ENCODE results near the gene SEC24A.
"Not testable (repeated sequence)": the region's sequence is repeated elsewhere in the genome, so short reads cannot be mapped to it uniquely, and the experiment has no call there.

Gene SEC24A

DNA sequence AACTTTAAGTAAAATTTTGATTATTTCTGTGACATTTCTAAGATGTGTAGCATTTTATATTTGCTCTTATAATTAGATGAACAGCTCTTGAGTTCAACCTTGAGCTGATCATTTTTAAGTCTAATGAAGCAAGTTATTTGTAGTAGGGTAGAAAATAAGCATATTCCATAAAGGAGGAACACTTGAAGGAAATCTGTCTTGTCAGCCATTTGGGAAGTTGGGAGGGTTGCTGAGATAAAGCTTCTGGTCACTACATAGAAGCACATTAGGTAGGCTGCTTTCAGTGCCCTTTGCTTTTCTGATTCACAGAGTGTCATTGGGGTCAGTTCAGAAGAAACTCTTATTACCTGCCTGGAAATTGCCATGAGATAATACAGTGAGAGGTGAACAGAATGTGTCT lies 44.1 kb downstream of the SEC24A start:
- Histone ChIP-seq H3K9me3 (ENCODE audit: control insufficient read depth in 2 of 2, low read length in 2 of 2) (no peaks in the 10 kb centered on the region), H3K36me3 (ENCODE audit: control insufficient read depth in 2 of 2, insufficient read depth in 2 of 2, low read length in 2 of 2) (peaks cover 20 to 30% of the 10 kb centered on the region in 2 donors), H3K27me3 (ENCODE audit: control insufficient read depth in 1 of 2, insufficient read depth in 2 of 2, low read length in 2 of 2) (no peaks in the 10 kb centered on the region), H3K27ac (ENCODE audit: low read length) (no peak overlapping the region), H3K4me3 (ENCODE audit: low read length in 2 of 2) (no peak overlapping the region), H3K4me1 (ENCODE audit: control insufficient read depth, insufficient read depth, low read length) (no peaks in the 10 kb centered on the region), H3K9ac (ENCODE audit: low read length in 2 of 2) (no peak overlapping the region)

DNA sequence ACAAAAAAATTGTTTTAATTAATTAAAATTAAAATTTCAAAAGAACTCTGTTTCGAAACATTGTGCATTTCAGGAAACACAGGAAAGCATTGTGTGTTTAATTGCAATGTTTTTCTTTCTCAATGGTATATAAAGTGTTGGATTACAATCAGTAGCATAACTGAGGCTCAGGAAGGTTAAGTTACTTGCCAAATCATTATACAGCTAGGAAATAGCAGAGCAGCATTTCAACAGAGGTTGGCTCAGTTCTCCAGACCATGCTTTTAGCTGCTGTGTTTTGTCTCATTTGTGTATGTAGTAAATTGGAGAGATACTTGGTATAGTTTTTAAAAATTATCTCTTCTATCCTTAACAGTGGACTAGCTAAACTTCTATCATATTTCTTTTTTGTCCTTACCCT lies 59.7 kb downstream of the SEC24A start:
- peaks cover 18 to 21% of the 10 kb centered on the region in 2 donors for H3K36me3 ChIP-seq (ENCODE audit: control insufficient read depth in 2 of 2, insufficient read depth in 2 of 2, low read length in 2 of 2)

DNA sequence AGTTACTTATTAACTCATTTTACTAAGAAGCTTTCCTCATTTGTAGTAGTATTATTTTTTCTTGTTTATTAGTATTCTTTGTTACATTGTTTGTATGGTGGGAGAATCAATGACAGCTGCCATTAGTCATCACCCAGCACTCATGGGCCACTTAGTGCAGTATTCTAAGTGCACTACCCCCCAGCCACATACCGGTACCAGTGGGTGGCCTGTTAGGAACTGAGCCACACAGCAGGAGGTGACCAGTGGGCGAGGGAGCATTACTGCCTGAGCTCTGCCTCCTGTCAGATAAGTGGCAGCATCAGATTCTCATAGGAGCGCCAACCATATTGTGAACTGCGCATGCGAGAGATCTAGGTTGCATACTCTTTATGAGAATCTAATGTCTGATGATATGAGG lies 65.5 kb downstream of the SEC24A start:
- Histone ChIP-seq H3K4me3 (ENCODE audit: low read length in 2 of 2) (no peak overlapping the region), H3K4me1 (ENCODE audit: control insufficient read depth, insufficient read depth, low read length) (no peaks in the 10 kb centered on the region), H3K27ac (ENCODE audit: low read length) (no peak overlapping the region), H3K9me3 (ENCODE audit: control insufficient read depth in 2 of 2, low read length in 2 of 2) (no peaks in the 10 kb centered on the region), H3K36me3 (ENCODE audit: control insufficient read depth in 2 of 2, insufficient read depth in 2 of 2, low read length in 2 of 2) (peaks cover 16 to 25% of the 10 kb centered on the region in 2 donors), H3K9ac (ENCODE audit: low read length in 2 of 2) (no peak overlapping the region), H3K27me3 (ENCODE audit: control insufficient read depth in 1 of 2, insufficient read depth in 2 of 2, low read length in 2 of 2) (no peaks in the 10 kb centered on the region)

More for the DNA sequence above, 59.7 kb downstream of the SEC24A start:
- H3K27me3 ChIP-seq (ENCODE audit: control insufficient read depth in 1 of 2, insufficient read depth in 2 of 2, low read length in 2 of 2) = no peaks in the 10 kb centered on the region
- no peaks in the 10 kb centered on the region for H3K4me1 ChIP-seq (ENCODE audit: control insufficient read depth, insufficient read depth, low read length)
- H3K4me3 ChIP-seq (ENCODE audit: low read length in 2 of 2) = no peak overlapping the region
- H3K9me3 ChIP-seq (ENCODE audit: control insufficient read depth in 2 of 2, low read length in 2 of 2) = no peaks in the 10 kb centered on the region
- H3K9ac ChIP-seq (ENCODE audit: low read length in 2 of 2) = no peak overlapping the region
- H3K27ac ChIP-seq (ENCODE audit: low read length) = no peak overlapping the region

DNA sequence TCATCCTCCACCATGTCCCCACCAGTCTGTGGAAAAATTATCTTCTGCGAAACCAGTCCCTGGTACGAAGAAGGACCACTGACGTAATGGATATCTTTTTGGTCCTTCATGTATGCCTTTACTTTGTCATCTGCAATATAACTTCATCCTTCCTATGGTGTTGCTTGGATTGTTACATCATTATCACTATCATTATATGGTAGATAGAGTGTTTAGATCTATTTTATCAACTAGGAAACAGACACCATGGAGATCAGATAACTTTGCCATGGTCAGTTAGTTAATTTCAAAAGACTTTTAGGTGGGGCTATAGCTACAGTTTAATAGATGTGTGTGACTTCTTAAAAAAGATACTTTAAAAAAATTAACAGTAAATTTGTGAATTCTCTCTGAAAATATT lies 66.0 kb downstream of the SEC24A start:
- peaks cover 13 to 25% of the 10 kb centered on the region in 2 donors for H3K36me3 ChIP-seq (ENCODE audit: control insufficient read depth in 2 of 2, insufficient read depth in 2 of 2, low read length in 2 of 2)
- H3K4me1 ChIP-seq (ENCODE audit: control insufficient read depth, insufficient read depth, low read length) = no peaks in the 10 kb centered on the region
- H3K27me3 ChIP-seq (ENCODE audit: control insufficient read depth in 1 of 2, insufficient read depth in 2 of 2, low read length in 2 of 2) = no peaks in the 10 kb centered on the region
- H3K9me3 ChIP-seq (ENCODE audit: control insufficient read depth in 2 of 2, low read length in 2 of 2) = no peaks in the 10 kb centered on the region
- H3K4me3 ChIP-seq (ENCODE audit: low read length in 2 of 2) = no peak overlapping the region
- H3K27ac ChIP-seq (ENCODE audit: low read length) = no peak overlapping the region
- H3K9ac ChIP-seq (ENCODE audit: low read length in 2 of 2) = no peak overlapping the region

DNA sequence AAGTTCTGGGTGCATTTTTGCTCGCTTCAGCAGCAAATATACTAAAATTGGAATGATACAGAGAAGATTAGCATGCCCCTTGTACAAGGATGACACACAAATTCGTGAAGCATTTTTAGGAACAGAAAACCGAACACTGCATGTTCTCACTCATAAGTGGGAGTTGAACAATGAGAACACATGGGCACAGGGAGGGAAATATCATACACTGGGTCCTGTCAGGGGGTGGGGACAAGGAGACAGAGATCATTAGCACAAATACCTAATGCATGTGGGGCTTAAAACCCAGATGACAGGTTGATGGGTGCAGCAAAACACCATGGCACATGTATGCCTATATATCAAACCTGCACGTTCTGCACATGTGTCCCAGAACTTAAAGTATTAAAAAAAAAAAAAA lies 66.9 kb downstream of the SEC24A start:
- H3K4me1 ChIP-seq (ENCODE audit: control insufficient read depth, insufficient read depth, low read length); H3K9ac ChIP-seq (ENCODE audit: low read length in 2 of 2); H3K27me3 ChIP-seq (ENCODE audit: control insufficient read depth in 1 of 2, insufficient read depth in 2 of 2, low read length in 2 of 2); H3K4me3 ChIP-seq (ENCODE audit: low read length in 2 of 2); H3K9me3 ChIP-seq (ENCODE audit: control insufficient read depth in 2 of 2, low read length in 2 of 2); H3K27ac ChIP-seq (ENCODE audit: low read length): not testable (repeated sequence)
- peaks cover 16 to 29% of the 10 kb centered on the region in 2 donors for H3K36me3 ChIP-seq (ENCODE audit: control insufficient read depth in 2 of 2, insufficient read depth in 2 of 2, low read length in 2 of 2)

DNA sequence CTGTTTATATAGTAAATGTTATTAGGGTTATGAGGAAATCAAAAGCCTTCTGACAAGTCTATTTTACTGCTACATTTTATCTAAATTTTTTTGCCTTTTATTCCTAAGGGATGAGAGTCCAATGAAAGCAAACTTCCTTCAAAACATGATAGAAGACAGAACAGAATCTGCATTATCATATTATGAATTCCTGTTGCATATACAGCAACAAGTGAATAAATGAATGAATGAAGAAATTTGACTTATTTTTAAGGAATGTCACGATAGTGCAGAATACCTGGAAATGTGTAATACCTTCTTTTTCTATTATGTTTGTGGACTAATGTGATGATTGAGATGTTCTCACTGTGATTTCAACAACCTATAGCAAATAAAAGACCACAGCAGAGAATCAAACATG lies 76.3 kb downstream of the SEC24A start:
- H3K27ac ChIP-seq (ENCODE audit: low read length) = no peak overlapping the region
- no peak overlapping the region for H3K4me3 ChIP-seq (ENCODE audit: low read length in 2 of 2)
- H3K9me3 ChIP-seq (ENCODE audit: control insufficient read depth in 2 of 2, low read length in 2 of 2) = no peaks in the 10 kb centered on the region
- H3K4me1 ChIP-seq (ENCODE audit: control insufficient read depth, insufficient read depth, low read length) = no peaks in the 10 kb centered on the region
- H3K36me3 ChIP-seq (ENCODE audit: control insufficient read depth in 2 of 2, insufficient read depth in 2 of 2, low read length in 2 of 2) = peaks cover 20 to 24% of the 10 kb centered on the region in 2 donors
- H3K27me3 ChIP-seq (ENCODE audit: control insufficient read depth in 1 of 2, insufficient read depth in 2 of 2, low read length in 2 of 2) = no peaks in the 10 kb centered on the region
- H3K9ac ChIP-seq (ENCODE audit: low read length in 2 of 2) = no peak overlapping the region

DNA sequence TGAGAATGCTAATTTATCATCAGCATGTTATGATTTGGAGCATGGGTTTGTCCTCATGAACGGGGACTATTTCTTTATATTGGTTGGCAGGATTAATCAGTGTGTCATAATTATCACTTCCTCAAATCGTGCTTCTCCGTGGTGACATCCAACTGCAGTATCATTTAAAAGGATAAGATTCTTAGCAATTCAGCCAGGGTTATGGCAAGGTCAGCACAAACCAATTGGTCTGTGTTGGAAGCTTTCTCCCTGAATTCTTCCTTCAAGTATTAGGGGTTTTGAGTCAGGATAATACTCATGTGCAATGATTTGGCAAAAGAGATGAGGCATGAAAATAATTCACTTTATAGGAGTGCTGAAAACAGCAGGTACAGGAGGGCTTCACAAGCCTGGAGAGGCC lies 84.2 kb downstream of the SEC24A start:
- H3K4me1 ChIP-seq (ENCODE audit: control insufficient read depth, insufficient read depth, low read length) = no peaks in the 10 kb centered on the region

DNA sequence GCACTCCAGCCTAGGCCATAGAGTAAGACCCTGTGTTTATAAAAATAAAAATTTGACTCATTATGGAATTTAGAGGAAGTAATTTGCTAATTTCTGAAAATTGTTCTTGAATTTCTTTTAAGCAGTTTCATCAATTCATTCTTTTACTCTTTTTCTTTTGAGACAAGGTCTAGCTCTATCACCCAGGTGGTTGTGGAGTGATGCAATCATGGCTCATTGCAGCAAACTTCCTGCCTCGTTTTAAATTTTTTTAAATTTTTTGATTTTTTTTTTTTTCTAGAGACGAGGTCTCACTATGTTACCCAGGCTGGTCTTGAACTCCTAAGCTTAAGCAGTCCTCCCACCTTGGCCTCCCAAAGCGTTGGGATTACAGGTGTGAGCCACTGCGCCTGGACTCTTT lies 86.7 kb downstream of the SEC24A start:
- H3K36me3 ChIP-seq (ENCODE audit: control insufficient read depth in 2 of 2, insufficient read depth in 2 of 2, low read length in 2 of 2) = no peaks in the 10 kb centered on the region
- H3K27ac ChIP-seq (ENCODE audit: low read length) = no peak overlapping the region
- H3K27me3 ChIP-seq (ENCODE audit: control insufficient read depth in 1 of 2, insufficient read depth in 2 of 2, low read length in 2 of 2) = no peaks in the 10 kb centered on the region
- H3K4me3 ChIP-seq (ENCODE audit: low read length in 2 of 2) = no peak overlapping the region
- H3K9ac ChIP-seq (ENCODE audit: low read length in 2 of 2) = no peak overlapping the region
- peaks cover 15% of the 10 kb centered on the region for H3K4me1 ChIP-seq (ENCODE audit: control insufficient read depth, insufficient read depth, low read length)
- no peaks in the 10 kb centered on the region for H3K9me3 ChIP-seq (ENCODE audit: control insufficient read depth in 2 of 2, low read length in 2 of 2)

More for the DNA sequence above, 84.2 kb downstream of the SEC24A start:
- H3K4me3 ChIP-seq (ENCODE audit: low read length in 2 of 2) = no peak overlapping the region
- H3K27me3 ChIP-seq (ENCODE audit: control insufficient read depth in 1 of 2, insufficient read depth in 2 of 2, low read length in 2 of 2) = no peaks in the 10 kb centered on the region
- no peaks in the 10 kb centered on the region for H3K36me3 ChIP-seq (ENCODE audit: control insufficient read depth in 2 of 2, insufficient read depth in 2 of 2, low read length in 2 of 2)
- no peaks in the 10 kb centered on the region for H3K9me3 ChIP-seq (ENCODE audit: control insufficient read depth in 2 of 2, low read length in 2 of 2)
- H3K9ac ChIP-seq (ENCODE audit: low read length in 2 of 2) = no peak overlapping the region
- H3K27ac ChIP-seq (ENCODE audit: low read length) = no peak overlapping the region

DNA sequence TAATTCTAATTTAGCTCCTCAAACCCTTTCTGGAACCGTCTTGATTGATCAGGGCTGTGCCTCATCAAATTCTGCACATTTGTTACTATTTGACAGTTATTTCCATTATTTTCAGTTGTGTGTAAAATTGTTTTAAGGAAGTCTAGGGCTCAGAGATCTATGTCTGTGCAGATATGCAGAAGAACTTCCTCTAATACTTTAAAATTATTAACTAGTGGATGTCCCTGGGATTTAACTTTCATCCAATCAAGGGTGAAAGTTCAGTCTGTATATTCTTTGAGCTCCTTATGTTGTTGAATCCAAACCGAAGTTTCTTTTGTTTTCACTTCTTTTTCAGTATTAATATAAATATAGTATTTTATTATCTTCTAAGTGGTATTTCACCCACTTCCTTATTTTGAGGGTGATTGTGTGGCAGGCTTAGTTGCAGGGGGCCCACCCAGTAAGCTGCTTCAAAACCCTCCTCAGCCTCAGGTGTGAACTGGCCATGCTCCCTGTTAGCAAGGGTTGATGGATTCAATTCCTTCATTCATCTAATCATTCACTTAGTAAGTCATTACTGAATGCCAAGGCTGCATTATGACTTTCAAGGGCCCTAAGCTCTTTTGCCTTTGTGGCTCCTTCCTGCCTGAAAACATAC lies 87.7 kb downstream of the SEC24A start:
- H3K9me3 ChIP-seq (ENCODE audit: control insufficient read depth in 2 of 2, low read length in 2 of 2) = no peaks in the 10 kb centered on the region
- H3K4me1 ChIP-seq (ENCODE audit: control insufficient read depth, insufficient read depth, low read length) = peaks cover 15% of the 10 kb centered on the region
- no peak overlapping the region for H3K4me3 ChIP-seq (ENCODE audit: low read length in 2 of 2)
- H3K27me3 ChIP-seq (ENCODE audit: control insufficient read depth in 1 of 2, insufficient read depth in 2 of 2, low read length in 2 of 2) = no peaks in the 10 kb centered on the region
- H3K9ac ChIP-seq (ENCODE audit: low read length in 2 of 2) = no peak overlapping the region
- H3K36me3 ChIP-seq (ENCODE audit: control insufficient read depth in 2 of 2, insufficient read depth in 2 of 2, low read length in 2 of 2) = peaks cover 3 to 5% of the 10 kb centered on the region in 2 donors
- H3K27ac ChIP-seq (ENCODE audit: low read length) = no peak overlapping the region

DNA sequence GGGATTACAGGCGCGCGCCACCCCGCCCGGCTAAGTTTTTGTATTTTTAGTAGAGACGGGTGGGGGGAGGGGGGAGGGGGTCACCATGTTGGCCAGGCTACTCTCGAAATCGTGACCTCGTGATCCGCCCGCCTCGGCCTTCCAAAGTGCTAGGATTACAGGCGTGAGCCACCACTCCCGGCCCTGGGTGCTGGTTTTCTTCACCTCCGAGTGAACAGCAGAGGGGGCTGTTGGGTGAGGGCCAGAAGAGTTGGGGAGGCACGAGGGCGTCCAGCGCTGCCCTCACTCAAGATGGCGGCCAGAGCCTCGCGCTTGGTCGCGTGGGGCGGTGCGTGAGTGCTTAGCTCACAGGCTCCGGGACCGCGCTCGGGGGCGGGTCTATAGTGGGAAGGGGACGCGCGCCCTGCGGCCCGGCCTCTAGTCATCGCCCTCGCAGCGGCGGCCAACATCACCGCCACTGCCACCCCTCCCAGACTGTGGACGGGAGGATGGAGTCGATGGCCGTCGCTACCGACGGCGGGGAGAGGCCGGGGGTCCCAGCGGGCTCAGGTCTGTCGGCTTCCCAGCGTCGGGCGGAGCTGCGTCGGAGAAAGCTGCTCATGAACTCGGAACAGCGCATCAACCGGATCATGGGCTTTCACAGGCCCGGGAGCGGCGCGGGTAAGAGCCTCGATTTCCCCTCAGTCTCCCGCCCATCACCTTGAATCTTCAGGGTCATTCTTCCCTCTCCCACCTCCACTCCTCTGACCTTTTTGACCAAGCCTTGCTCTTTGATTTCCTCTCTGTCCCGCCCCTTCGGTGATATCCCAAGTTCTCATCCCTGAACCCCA lies 89.8 kb downstream of the SEC24A start, which contains the start of gene CAMLG:
Gene CAMLG, plus strand, starts transcription at position 416 of the 830 bp plus-strand sequence. Its CDS starts 73 bp downstream, at position 489.
- Histone ChIP-seq H3K27me3 (ENCODE audit: control insufficient read depth in 1 of 2, insufficient read depth in 2 of 2, low read length in 2 of 2) (no peaks in the 10 kb centered on the region), H3K36me3 (ENCODE audit: control insufficient read depth in 2 of 2, insufficient read depth in 2 of 2, low read length in 2 of 2) (peaks cover 3 to 5% of the 10 kb centered on the region in 2 donors), H3K4me1 (ENCODE audit: control insufficient read depth, insufficient read depth, low read length) (peaks cover 15% of the 10 kb centered on the region), H3K9ac (ENCODE audit: low read length in 2 of 2) (peak within 1 kb of the TSS; percentile 92 to 97), H3K4me3 (ENCODE audit: low read length in 2 of 2) (peak within 1 kb of the TSS; percentile 88 to 95), H3K27ac (ENCODE audit: low read length) (peak within 1 kb of the TSS; percentile 97), H3K9me3 (ENCODE audit: control insufficient read depth in 2 of 2, low read length in 2 of 2) (no peaks in the 10 kb centered on the region)

All from stomach smooth muscle (tissue), 2 donors.